Measurements from ENCODE around the gene TSPO2. TPM values are rescaled to one million over a fixed set of nuclear protein-coding genes. Genes with fewer than 3 reads are reported as not detected.

TSPO2 gene
- total and polyA plus RNA-seq, 9 of the 15 experiments (the other 6 are each of a cell fraction or from before 2014, with no cell fraction given): not detected

DNA sequence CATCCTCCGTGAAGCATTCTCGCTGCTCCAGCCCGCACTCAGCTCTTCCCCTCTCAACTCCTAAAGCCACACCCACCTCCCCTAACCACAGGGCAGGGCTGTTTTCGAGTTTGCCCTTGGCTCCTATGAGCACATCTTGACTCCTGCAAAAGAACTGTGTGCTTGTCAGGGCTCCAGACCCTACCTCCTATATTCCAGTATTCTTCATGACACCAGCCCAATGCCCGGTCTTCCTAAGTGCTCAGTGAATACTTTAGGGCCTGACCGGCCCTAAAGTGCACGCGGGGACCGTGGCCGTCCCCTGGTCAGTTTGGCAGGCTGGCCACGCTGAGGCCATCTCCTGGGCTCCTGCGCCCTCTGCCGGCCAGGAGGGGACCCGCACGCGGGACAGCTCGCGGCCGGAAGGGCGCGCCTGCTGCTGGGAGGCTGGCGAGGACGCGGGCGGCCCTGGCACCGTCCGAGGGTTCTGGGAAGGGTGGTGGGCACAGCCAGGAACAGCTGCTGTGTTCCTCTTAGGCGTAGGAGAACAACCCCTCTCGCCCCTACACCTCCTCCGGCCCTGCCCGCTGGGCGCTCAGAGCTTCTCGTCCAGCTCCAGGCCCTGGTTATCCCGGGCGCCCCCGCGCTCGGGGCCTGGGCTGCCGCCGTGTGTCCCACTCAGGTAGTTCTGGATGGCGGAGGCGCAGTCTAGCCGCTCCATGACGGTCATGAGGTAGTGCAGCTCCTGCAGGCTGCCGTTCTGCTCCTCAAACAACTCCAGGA, 14.3 kb upstream of the TSPO2 start (continued):
- TF ChIP-seq ZNF830 (CRISPR knock-in tag; IDR thresholded peaks at IDR 0.05) (peak; percentile 20; the same call in 1 of the 2 replicates), MBD2 (IDR thresholded peaks at IDR 0.05; ENCODE audit: borderline replicate concordance, low read depth) (no peak), ZBTB8A (IDR thresholded peaks at IDR 0.05; ENCODE audit: partially characterized antibody) (no peak), NR2C2 (CRISPR knock-in tag; IDR thresholded peaks at IDR 0.05) (no peak), NR2C2 (tag; IDR thresholded peaks at IDR 0.05) (no peak), SP1 (CRISPR knock-in tag; IDR thresholded peaks at IDR 0.05) (no peak), FOXJ3 (CRISPR knock-in tag; IDR thresholded peaks at IDR 0.05) (no peak), ZNF436 (CRISPR knock-in tag; IDR thresholded peaks at IDR 0.05) (no peak), LCOR (CRISPR knock-in tag; IDR thresholded peaks at IDR 0.05) (peak; percentile 78), KHSRP (IDR thresholded peaks at IDR 0.05) (no peak), CEBPB (tag; IDR thresholded peaks at IDR 0.05) (no peak), E2F3 (CRISPR knock-in tag; IDR thresholded peaks at IDR 0.05) (peak; percentile 64; the same call in 1 of the 2 replicates), FOXK2 (conservative IDR thresholded peaks at IDR 0.05 in 1 of 2, IDR thresholded peaks at IDR 0.05 in 1 of 2; ENCODE audit: low read depth in 2 of 2) (peak; percentile 20 to 29; a peak in 1 of 4 replicates), ARHGAP35 (IDR thresholded peaks at IDR 0.05; ENCODE audit: partially characterized antibody) (no peak), ZKSCAN8 (CRISPR knock-in tag; IDR thresholded peaks at IDR 0.05) (no peak), HIVEP1 (CRISPR knock-in tag; IDR thresholded peaks at IDR 0.05) (peak; percentile 42; the same call in 1 of the 2 replicates)
- TF ChIP-seq, protein P1, sequence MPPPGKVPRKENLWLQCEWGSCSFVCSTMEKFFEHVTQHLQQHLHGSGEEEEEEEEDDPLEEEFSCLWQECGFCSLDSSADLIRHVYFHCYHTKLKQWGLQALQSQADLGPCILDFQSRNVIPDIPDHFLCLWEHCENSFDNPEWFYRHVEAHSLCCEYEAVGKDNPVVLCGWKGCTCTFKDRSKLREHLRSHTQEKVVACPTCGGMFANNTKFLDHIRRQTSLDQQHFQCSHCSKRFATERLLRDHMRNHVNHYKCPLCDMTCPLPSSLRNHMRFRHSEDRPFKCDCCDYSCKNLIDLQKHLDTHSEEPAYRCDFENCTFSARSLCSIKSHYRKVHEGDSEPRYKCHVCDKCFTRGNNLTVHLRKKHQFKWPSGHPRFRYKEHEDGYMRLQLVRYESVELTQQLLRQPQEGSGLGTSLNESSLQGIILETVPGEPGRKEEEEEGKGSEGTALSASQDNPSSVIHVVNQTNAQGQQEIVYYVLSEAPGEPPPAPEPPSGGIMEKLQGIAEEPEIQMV (tag; conservative IDR thresholded peaks at IDR 0.05; ENCODE audit: low read depth): no peak
- TF ChIP-seq, protein P2, sequence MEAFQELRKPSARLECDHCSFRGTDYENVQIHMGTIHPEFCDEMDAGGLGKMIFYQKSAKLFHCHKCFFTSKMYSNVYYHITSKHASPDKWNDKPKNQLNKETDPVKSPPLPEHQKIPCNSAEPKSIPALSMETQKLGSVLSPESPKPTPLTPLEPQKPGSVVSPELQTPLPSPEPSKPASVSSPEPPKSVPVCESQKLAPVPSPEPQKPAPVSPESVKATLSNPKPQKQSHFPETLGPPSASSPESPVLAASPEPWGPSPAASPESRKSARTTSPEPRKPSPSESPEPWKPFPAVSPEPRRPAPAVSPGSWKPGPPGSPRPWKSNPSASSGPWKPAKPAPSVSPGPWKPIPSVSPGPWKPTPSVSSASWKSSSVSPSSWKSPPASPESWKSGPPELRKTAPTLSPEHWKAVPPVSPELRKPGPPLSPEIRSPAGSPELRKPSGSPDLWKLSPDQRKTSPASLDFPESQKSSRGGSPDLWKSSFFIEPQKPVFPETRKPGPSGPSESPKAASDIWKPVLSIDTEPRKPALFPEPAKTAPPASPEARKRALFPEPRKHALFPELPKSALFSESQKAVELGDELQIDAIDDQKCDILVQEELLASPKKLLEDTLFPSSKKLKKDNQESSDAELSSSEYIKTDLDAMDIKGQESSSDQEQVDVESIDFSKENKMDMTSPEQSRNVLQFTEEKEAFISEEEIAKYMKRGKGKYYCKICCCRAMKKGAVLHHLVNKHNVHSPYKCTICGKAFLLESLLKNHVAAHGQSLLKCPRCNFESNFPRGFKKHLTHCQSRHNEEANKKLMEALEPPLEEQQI (IDR thresholded peaks at IDR 0.05): no peak
- TF ChIP-seq, protein P3, sequence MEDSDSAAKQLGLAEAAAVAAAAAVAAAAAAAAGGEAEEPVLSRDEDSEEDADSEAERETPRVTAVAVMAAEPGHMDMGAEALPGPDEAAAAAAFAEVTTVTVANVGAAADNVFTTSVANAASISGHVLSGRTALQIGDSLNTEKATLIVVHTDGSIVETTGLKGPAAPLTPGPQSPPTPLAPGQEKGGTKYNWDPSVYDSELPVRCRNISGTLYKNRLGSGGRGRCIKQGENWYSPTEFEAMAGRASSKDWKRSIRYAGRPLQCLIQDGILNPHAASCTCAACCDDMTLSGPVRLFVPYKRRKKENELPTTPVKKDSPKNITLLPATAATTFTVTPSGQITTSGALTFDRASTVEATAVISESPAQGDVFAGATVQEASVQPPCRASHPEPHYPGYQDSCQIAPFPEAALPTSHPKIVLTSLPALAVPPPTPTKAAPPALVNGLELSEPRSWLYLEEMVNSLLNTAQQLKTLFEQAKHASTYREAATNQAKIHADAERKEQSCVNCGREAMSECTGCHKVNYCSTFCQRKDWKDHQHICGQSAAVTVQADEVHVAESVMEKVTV (CRISPR knock-in tag; IDR thresholded peaks at IDR 0.05): peak; percentile 74

Data from K562 (cell line).